GM12878 (cell line): ENCODE measurements around the gene CTSS.

ENCODE experiments used
- BCL11A ChIP-seq: IDR thresholded peaks from 2 replicates; pipeline ENCODE4 v1.6.1; 2011; ENCODE audit warnings: low read depth, low read length
- CEBPZ ChIP-seq: fragments of 150-350 bp; IDR thresholded peaks from 2 replicates; pipeline ENCODE4 v1.6.1; 2016; ENCODE audit warnings: low read depth, low read length
- CTCF ChIP-seq, 3 experiments: IDR thresholded peaks in 2 of 3; conservative IDR thresholded peaks in 1 of 3; 2 replicates each; pipeline ENCODE4 v1.5.1; 2011; ENCODE audit warnings: low read depth in 3 of 3, low read length in 3 of 3, mild to moderate bottlenecking in 3 of 3, control low read depth in 2 of 3, moderate library complexity in 2 of 3, inconsistent platforms in 1 of 3, mixed read lengths in 1 of 3; ENCODE audit not compliant: control insufficient read depth in 2 of 3, insufficient read depth in 1 of 3; ENCODE audit errors: extremely low read depth in 1 of 3
- NBN ChIP-seq: fragments of 450-650 bp; IDR thresholded peaks from 2 replicates; pipeline ENCODE4 v1.6.1; 2016
- POLR2A ChIP-seq: IDR thresholded peaks from 2 replicates; pipeline ENCODE4 v1.6.1; 2011; ENCODE audit warnings: low read depth, mild to moderate bottlenecking, low read length
- RFX5 ChIP-seq: IDR thresholded peaks from 2 replicates; pipeline ENCODE4 v1.6.1; 2011; ENCODE audit warnings: low read depth, low read length, improper control_type of control experiment
- SPI1 ChIP-seq: IDR thresholded peaks from 2 replicates; pipeline ENCODE4 v1.6.1; 2011; ENCODE audit warnings: low read depth, mild to moderate bottlenecking, low read length, moderate library complexity, borderline replicate concordance; ENCODE audit not compliant: insufficient read depth
- SUZ12 ChIP-seq: fragments of 200-600 bp; sonication (generic); IDR thresholded peaks from one replicate; pipeline ENCODE4 v1.6.1; 2018; ENCODE audit warnings: antibody characterized with exemption, mild to moderate bottlenecking; ENCODE audit not compliant: unreplicated experiment
- TARDBP ChIP-seq: IDR thresholded peaks from 2 replicates; pipeline ENCODE4 v1.6.1; 2016; ENCODE audit warnings: borderline replicate concordance
- USF2 ChIP-seq: IDR thresholded peaks from 2 replicates; pipeline ENCODE4 v1.6.1; 2011; ENCODE audit warnings: low read depth, low read length, improper control_type of control experiment, borderline replicate concordance
- YY1 ChIP-seq: IDR thresholded peaks from 2 replicates; pipeline ENCODE4 v1.6.1; 2011; ENCODE audit warnings: low read depth, mild to moderate bottlenecking, low read length
- ZNF24 ChIP-seq: fragments of 450-650 bp; IDR thresholded peaks from 2 replicates; pipeline ENCODE4 v1.6.1; 2017; ENCODE audit warnings: antibody characterized with exemption, mild to moderate bottlenecking

GRCh38 chr1:150796374-150796773 lies 30.8 kb upstream of the CTSS start:
- TF ChIP-seq POLR2A (no peak), NBN (no peak), USF2 (no peak), BCL11A (no peak), CTCF (IDR thresholded peaks at IDR 0.05 in 2 of 3, conservative IDR thresholded peaks at IDR 0.05 in 1 of 3; ENCODE audit: control insufficient read depth in 2 of 3, extremely low read depth in 1 of 3, insufficient read depth in 1 of 3, low read depth in 3 of 3, low read length in 3 of 3) (no peak), RFX5 (no peak), CEBPZ (no peak), SPI1 (no peak), YY1 (no peak), SUZ12 (no peak), TARDBP (no peak), ZNF24 (no peak)
